Transverse colon (tissue), 4 donors: ENCODE results near the gene LYZL2. TPM values are rescaled to one million over a fixed set of nuclear protein-coding genes. Genes with fewer than 3 reads are reported as not detected.
"Not testable (repeated sequence)": the region's sequence is repeated elsewhere in the genome, so short reads cannot be mapped to it uniquely, and the experiment has no call there.

Experiments
- DNase-seq: peaks from one replicate; pipeline ENCODE4 v3.0.0-alpha.2; 2019
- H3K27ac ChIP-seq, 4 donors: fragments of 200-600 bp; sonication (generic); 2 replicates each; pipeline ENCODE4 v1.5.1; 2016 to 2018; ENCODE audit warnings: inconsistent platforms in 4 of 4
- H3K27me3 ChIP-seq: fragments of 200-600 bp; sonication (generic); 2 replicates; pipeline ENCODE4 v1.5.1; 2017; ENCODE audit warnings: inconsistent platforms
- H3K36me3 ChIP-seq, 4 donors: fragments of 200-600 bp; sonication (generic); 2 replicates each; pipeline ENCODE4 v1.5.1; 2017 to 2019; ENCODE audit warnings: inconsistent platforms in 4 of 4
- H3K4me1 ChIP-seq, 4 donors: fragments of 200-600 bp; sonication (generic); 2 replicates each; pipeline ENCODE4 v1.5.1; 2017 to 2020; ENCODE audit warnings: inconsistent platforms in 4 of 4
- H3K4me3 ChIP-seq, 4 donors: fragments of 200-600 bp; sonication (generic); 1 replicate in 1 of 4; 2 replicates in 3 of 4; pipeline versions ENCODE4 v1.5.1 to v1.6.1; 2017 to 2019; ENCODE audit warnings: inconsistent platforms in 4 of 4
- H3K9me3 ChIP-seq, 2 donors: fragments of 200-600 bp; sonication (generic); 2 replicates each; pipeline ENCODE4 v1.5.1; 2017 to 2019; ENCODE audit warnings: inconsistent platforms in 2 of 2
- EP300 ChIP-seq: sonication (generic); formaldehyde crosslinking; IDR thresholded peaks from one replicate; pipeline ENCODE4 v1.6.1; 2017; ENCODE audit warnings: antibody characterized with exemption, low read depth
- POLR2A ChIP-seq: fragments of 450-650 bp; IDR thresholded peaks from one replicate; pipeline ENCODE4 v1.6.1; 2016; ENCODE audit warnings: antibody characterized with exemption, mild to moderate bottlenecking, moderate library complexity
- POLR2AphosphoS5 ChIP-seq, 3 donors: sonication (generic); formaldehyde crosslinking; IDR thresholded peaks; one replicate each; pipeline ENCODE4 v1.6.1; 2016; ENCODE audit warnings: antibody characterized with exemption in 3 of 3
- WGBS, 2 donors: methylation state at CpG; one replicate each; pipeline ENCODE4 v1.1.5; 2018; ENCODE audit warnings: low coverage in 1 of 2; 5-methylcytosine and 5-hydroxymethylcytosine counted together
- in situ Hi-C, 4 donors: fragments of 200-750 bp; cut with MboI; loops; one replicate each; pipeline versions ENCODE4 v1.15.0 to v1.15.1; 2017; ENCODE audit warnings: low sequenced_read_pairs in 3 of 4, low pct_ligation_motif_present in 1 of 4, low pct_unique_long_range_greater_than_20kb in 1 of 4
- intact Hi-C: fragments of 100-400 bp; cut with DNase I; formaldehyde crosslinking; loops from one replicate; pipeline ENCODE4 v1.15.1; 2023; ENCODE audit warnings: low total_unique reads
- total RNA-seq, 4 donors: library from RNA; depleted of rRNA; stranded (reverse); fragments of >200 nt; gene quantifications; one replicate each; pipeline ENCODE4 v1.1.0, GENCODE V29; 2016
- TF ChIP-seq, protein P1 (sequence below), 5 experiments: fragments of 200-600 bp in 3 of 5; fragments of 450-650 bp in 2 of 5; sonication (generic) in 3 of 5; IDR thresholded peaks; 1 replicate in 2 of 5; 2 replicates in 3 of 5; pipeline ENCODE4 v1.5.1; 2016 to 2017; ENCODE audit warnings: antibody characterized with exemption in 5 of 5, inconsistent platforms in 3 of 5, mild to moderate bottlenecking in 2 of 5, moderate library complexity in 1 of 5

Gene LYZL2
- total RNA-seq, 4 donors from 2014 or later = not detected

DNA sequence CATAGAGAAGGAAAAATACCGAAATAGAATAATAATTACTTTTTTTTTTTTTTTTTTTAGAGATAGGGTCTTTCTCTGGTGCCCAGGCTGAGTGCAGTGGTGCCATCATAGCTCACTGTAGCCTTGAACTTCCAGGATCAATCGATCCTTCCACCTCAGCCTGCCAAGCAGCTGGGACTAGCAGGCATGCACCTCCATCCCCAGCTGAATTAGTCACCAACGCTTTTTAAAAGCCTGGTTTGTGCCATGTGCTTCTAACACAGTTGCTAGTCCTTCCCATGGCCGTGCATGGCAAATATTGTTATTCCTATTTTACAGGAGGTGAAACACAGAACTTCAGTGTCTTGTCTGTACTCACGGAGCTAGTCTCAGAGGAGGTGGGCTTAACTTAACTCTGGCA lies 23.2 kb downstream of the LYZL2 start:
- intact Hi-C loops = no loop called here
- no peaks in the 10 kb centered on the region for H3K36me3 ChIP-seq
- in situ Hi-C loops = no loop called here
- no peak overlapping the region for H3K27ac ChIP-seq
- H3K4me1 ChIP-seq = peaks cover 0 to 9% (median 4%) of the 10 kb centered on the region in 4 donors
- H3K4me3 ChIP-seq = no peak overlapping the region
- TF ChIP-seq EP300 = no peak
- TF ChIP-seq POLR2AphosphoS5 (IDR thresholded peaks at IDR 0.05) = no peak
- TF ChIP-seq, protein P1, sequence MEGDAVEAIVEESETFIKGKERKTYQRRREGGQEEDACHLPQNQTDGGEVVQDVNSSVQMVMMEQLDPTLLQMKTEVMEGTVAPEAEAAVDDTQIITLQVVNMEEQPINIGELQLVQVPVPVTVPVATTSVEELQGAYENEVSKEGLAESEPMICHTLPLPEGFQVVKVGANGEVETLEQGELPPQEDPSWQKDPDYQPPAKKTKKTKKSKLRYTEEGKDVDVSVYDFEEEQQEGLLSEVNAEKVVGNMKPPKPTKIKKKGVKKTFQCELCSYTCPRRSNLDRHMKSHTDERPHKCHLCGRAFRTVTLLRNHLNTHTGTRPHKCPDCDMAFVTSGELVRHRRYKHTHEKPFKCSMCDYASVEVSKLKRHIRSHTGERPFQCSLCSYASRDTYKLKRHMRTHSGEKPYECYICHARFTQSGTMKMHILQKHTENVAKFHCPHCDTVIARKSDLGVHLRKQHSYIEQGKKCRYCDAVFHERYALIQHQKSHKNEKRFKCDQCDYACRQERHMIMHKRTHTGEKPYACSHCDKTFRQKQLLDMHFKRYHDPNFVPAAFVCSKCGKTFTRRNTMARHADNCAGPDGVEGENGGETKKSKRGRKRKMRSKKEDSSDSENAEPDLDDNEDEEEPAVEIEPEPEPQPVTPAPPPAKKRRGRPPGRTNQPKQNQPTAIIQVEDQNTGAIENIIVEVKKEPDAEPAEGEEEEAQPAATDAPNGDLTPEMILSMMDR (IDR thresholded peaks at IDR 0.05) = no peak
- no peak for TF ChIP-seq POLR2A
- H3K9me3 ChIP-seq = no peaks in the 10 kb centered on the region
- no peaks in the 10 kb centered on the region for H3K27me3 ChIP-seq
- no peak for DNase-seq
- WGBS, 2 donors = 62 to 64% methylated on average over 2 to 5 of the region's 5 CpGs

DNA sequence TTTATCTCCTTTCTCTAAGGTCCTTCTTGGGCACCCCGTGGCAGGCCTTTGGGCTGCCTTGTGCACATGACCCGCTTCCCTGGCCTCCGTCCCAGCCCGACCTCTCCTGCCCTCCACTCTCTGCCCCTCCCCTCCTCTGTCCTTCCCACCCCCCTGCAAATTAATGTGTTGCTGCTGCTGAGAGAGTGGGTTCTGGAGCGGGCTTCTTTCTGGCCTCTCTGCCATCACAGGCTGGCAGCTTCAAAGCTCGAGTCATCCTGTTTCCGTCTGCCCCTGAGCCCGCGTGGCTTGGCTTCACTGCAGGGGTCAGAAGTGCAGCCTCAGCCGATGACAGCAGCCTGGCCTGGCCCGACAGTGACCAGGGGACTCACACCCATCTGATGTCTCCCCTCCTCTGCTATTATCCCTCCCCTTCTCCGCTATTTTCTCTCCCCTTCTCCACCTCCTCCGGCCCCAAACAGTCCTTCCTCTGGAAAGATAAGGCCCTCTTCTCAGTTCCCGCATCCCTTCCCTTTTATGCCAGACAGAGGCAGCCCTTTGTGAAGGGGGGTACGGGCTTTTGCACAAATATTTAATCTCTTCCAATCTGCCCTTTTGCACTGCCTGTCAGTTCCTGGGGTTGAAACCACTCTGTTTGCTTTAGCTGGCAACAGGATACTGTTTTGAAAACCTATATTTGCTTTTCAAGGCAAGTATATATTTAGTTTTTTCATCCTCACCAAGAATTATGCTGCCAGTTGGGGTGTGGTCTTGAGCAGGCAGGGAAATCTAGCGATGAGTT lies 24.0 kb downstream of the LYZL2 start:
- H3K27ac ChIP-seq, H3K27me3 ChIP-seq, H3K36me3 ChIP-seq, DNase-seq, H3K9me3 ChIP-seq, H3K4me1 ChIP-seq, intact Hi-C loops, in situ Hi-C loops, H3K4me3 ChIP-seq: not testable (repeated sequence)
- WGBS, 2 donors = 30 to 32% methylated on average over 6 to 16 of the region's 16 CpGs

DNA sequence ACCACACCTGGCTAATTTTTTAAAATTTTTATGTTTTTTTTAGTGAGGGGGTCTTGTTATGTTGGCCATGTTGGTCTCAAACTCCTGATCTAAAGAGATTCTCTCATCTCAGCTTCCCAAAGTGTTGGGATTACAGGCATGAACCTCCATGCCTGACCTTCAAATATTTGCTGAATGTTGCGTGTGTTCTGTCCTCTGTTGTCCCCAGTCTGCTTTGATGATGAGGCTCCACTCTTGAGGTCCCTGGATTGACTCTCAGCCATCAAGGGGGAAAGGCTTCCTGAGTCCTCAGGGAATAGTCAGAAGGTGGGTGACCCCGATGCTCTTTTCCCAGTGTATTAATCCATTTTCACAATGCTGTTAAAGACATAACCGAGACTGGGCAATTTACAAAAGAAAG lies 26.0 kb downstream of the LYZL2 start:
- Histone ChIP-seq H3K36me3 (no peaks in the 10 kb centered on the region), H3K9me3 (no peaks in the 10 kb centered on the region), H3K27ac (no peak overlapping the region), H3K4me1 (peaks cover 0 to 9% (median 4%) of the 10 kb centered on the region in 4 donors), H3K27me3 (no peaks in the 10 kb centered on the region), H3K4me3 (no peak overlapping the region)
- intact Hi-C loops (no loop called here), in situ Hi-C loops (no loop called here)
- TF ChIP-seq, protein P1 (IDR thresholded peaks at IDR 0.05) = no peak
- 92 to 100% methylated on average over 2 to 3 of the region's 3 CpGs for WGBS, 2 donors
- no peak for DNase-seq

DNA sequence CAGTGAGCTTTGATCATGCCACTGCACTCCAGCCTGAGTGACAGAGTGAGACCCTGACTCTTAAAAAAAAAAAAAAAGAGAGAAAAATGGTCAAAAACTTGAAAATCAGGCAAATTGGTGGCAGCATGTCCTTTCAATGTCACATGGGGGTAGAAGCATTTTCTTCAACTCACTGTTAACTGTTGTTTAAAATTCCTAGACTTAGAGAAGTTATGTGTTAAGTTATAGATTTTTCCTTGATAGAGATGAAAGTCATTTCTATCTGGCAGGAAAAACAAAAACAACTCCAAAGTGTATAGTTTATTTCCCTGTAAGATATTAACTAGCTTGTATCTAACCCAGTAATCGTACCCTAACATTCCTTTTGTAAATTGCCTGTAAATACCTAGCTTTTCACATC lies 26.8 kb downstream of the LYZL2 start:
- no peak for DNase-seq
- Histone ChIP-seq H3K4me1 (peaks cover 0 to 9% (median 4%) of the 10 kb centered on the region in 4 donors), H3K4me3 (no peak overlapping the region), H3K27ac (no peak overlapping the region), H3K9me3 (no peaks in the 10 kb centered on the region), H3K27me3 (no peaks in the 10 kb centered on the region), H3K36me3 (no peaks in the 10 kb centered on the region)
- WGBS, 2 donors = 67 to 78% methylated on average over 1 of the region's 1 CpG
- in situ Hi-C loops = no loop called here
- TF ChIP-seq EP300 (no peak), POLR2AphosphoS5 (IDR thresholded peaks at IDR 0.05) (no peak), POLR2A (no peak)
- TF ChIP-seq, protein P1 (IDR thresholded peaks at IDR 0.05) = no peak
- intact Hi-C loops = no loop called here

DNA sequence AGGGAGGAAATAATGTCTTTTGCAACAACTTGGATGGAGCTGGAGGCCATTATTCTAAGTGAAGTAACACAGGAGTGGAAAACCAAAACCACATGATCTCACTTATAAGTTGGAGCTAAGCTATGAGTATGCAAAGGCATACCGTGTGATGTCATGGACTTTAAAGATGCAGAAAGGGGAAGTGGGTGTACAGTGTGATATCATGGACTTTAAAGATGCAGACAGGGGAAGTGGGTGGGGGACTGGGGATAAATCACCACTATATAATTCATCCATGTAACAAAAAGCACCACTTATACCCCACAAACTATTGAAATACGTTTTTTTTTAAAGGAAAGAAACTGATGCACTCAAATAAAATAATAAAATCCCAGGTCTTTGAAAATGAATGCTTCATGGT lies 29.5 kb downstream of the LYZL2 start:
- intact Hi-C loops = no loop called here

More for the DNA sequence above, 29.5 kb downstream of the LYZL2 start:
- no peak for TF ChIP-seq POLR2A
- TF ChIP-seq EP300 = no peak
- TF ChIP-seq, protein P1 (IDR thresholded peaks at IDR 0.05) = no peak
- TF ChIP-seq POLR2AphosphoS5 (IDR thresholded peaks at IDR 0.05) = no peak
- Histone ChIP-seq H3K27me3 (no peaks in the 10 kb centered on the region), H3K4me1 (no peaks in the 10 kb centered on the region), H3K9me3 (no peaks in the 10 kb centered on the region), H3K4me3 (no peak overlapping the region), H3K36me3 (no peaks in the 10 kb centered on the region), H3K27ac (no peak overlapping the region)
- DNase-seq = no peak
- in situ Hi-C loops = no loop called here
- 56 to 63% methylated on average over 1 to 2 of the region's 2 CpGs for WGBS, 2 donors
